Prostate gland (tissue), 2 donors: ENCODE measurements around the gene POGLUT2. TPM values are rescaled to one million over a fixed set of nuclear protein-coding genes. Genes with fewer than 3 reads are reported as not detected.
"Not testable (repeated sequence)": the region's sequence is repeated elsewhere in the genome, so short reads cannot be mapped to it uniquely, and the experiment has no call there.

Experiments
- DNase-seq: peaks from one replicate; pipeline ENCODE4 v3.0.0-alpha.2; 2019; ENCODE audit warnings: low spot score
- H3K27ac ChIP-seq, 2 donors: fragments of 200-600 bp; sonication (generic); 2 replicates each; pipeline ENCODE4 v1.5.1; 2017 to 2019
- H3K27me3 ChIP-seq: fragments of 200-600 bp; sonication (generic); replicated peaks from 2 replicates; pipeline ENCODE4 v1.5.1; 2019; ENCODE audit not compliant: insufficient read depth
- H3K36me3 ChIP-seq, 2 donors: fragments of 200-600 bp; sonication (generic); 1 replicate in 1 of 2; 2 replicates in 1 of 2; pipeline versions ENCODE4 v1.5.1 to v1.8.1; 2017 to 2019
- H3K4me1 ChIP-seq: fragments of 200-600 bp; sonication (generic); replicated peaks from 2 replicates; pipeline ENCODE4 v1.5.1; 2019
- H3K4me3 ChIP-seq, 2 donors: fragments of 200-600 bp; sonication (generic); 2 replicates each; pipeline ENCODE4 v1.5.1; 2017 to 2019
- H3K9me3 ChIP-seq: fragments of 200-600 bp; sonication (generic); 2 replicates; pipeline ENCODE4 v1.5.1; 2017
- POLR2A ChIP-seq: fragments of 450-650 bp; IDR thresholded peaks from one replicate; pipeline ENCODE4 v1.6.1; 2016; ENCODE audit warnings: antibody characterized with exemption, mild to moderate bottlenecking
- POLR2AphosphoS5 ChIP-seq: sonication (generic); formaldehyde crosslinking; IDR thresholded peaks from one replicate; pipeline ENCODE4 v1.6.1; 2017; ENCODE audit warnings: antibody characterized with exemption
- WGBS: methylation state at CpG from one replicate; pipeline ENCODE4 v1.1.5; 2018; 5-methylcytosine and 5-hydroxymethylcytosine counted together
- intact Hi-C: fragments of 100-400 bp; cut with DNase I; formaldehyde crosslinking; loops from one replicate; pipeline ENCODE4 v1.14.2; 2022
- total RNA-seq, 2 donors: library from RNA; depleted of rRNA; stranded (reverse); fragments of >200 nt; gene quantifications; one replicate each; pipeline ENCODE4 v1.1.0, GENCODE V29; 2016
- TF ChIP-seq, protein P1 (sequence below), 4 experiments: fragments of 200-600 bp in 2 of 4; fragments of 450-650 bp in 2 of 4; sonication (generic) in 2 of 4; IDR thresholded peaks; 1 replicate in 3 of 4; 2 replicates in 1 of 4; pipeline ENCODE4 v1.5.1; 2016 to 2019; ENCODE audit warnings: antibody characterized with exemption in 4 of 4, mild to moderate bottlenecking in 2 of 4, moderate library complexity in 2 of 4

The POGLUT2 gene
- total RNA-seq, 2 donors from 2014 or later: 3.9 to 4.0 TPM

DNA sequence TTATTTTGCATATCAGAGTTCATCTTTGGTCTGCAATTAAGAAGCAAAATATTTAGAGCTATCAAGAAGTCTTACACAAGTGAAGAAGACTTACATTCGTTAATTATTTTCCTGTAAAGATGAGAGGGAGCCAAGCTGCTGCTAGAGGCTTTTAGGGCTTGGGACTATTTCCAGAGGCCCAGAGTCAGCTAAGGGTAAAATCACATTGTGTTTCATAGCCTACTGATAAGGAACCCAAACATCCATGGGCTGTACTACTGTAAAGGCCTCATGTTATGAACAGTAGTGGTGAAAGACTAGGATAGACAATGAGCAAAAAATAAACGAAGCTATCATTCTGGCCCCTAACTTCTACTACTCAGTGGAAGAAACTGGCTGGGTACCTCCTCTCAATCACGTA, 14.3 kb downstream of the POGLUT2 start:
- no peak overlapping the region for H3K4me3 ChIP-seq
- TF ChIP-seq, protein P1, sequence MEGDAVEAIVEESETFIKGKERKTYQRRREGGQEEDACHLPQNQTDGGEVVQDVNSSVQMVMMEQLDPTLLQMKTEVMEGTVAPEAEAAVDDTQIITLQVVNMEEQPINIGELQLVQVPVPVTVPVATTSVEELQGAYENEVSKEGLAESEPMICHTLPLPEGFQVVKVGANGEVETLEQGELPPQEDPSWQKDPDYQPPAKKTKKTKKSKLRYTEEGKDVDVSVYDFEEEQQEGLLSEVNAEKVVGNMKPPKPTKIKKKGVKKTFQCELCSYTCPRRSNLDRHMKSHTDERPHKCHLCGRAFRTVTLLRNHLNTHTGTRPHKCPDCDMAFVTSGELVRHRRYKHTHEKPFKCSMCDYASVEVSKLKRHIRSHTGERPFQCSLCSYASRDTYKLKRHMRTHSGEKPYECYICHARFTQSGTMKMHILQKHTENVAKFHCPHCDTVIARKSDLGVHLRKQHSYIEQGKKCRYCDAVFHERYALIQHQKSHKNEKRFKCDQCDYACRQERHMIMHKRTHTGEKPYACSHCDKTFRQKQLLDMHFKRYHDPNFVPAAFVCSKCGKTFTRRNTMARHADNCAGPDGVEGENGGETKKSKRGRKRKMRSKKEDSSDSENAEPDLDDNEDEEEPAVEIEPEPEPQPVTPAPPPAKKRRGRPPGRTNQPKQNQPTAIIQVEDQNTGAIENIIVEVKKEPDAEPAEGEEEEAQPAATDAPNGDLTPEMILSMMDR (IDR thresholded peaks at IDR 0.05): no peak
- WGBS: 82% methylated on average over 3 of the region's 3 CpGs
- H3K4me1 ChIP-seq: no peaks in the 10 kb centered on the region
- intact Hi-C loops: no loop called here
- H3K36me3 ChIP-seq: no peaks in the 10 kb centered on the region
- H3K9me3 ChIP-seq: no peaks in the 10 kb centered on the region
- no peaks in the 10 kb centered on the region for H3K27me3 ChIP-seq
- DNase-seq: no peak
- no peak overlapping the region for H3K27ac ChIP-seq

DNA sequence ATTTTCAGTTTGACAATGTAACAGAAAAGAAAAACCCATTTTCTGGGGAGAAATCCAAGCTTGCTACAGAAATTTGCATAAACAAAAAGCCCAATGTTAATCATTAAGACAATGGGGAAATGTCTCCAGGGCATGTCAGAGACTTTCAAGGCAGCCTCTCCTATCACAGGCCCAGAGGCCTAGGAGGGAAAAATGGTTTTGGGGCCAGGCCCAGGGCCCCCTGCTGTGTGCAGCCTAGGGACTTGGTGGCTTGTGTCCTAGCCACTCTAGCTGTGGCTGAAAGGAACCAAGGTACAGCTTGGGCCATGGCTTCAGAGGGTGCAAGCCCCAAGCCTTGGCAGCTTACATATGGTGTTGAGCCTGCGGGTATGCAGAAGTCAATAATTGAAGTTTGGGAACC, 17.2 kb downstream of the POGLUT2 start:
- H3K4me3 ChIP-seq: no peak overlapping the region
- H3K27me3 ChIP-seq: no peaks in the 10 kb centered on the region
- TF ChIP-seq, protein P1 (IDR thresholded peaks at IDR 0.05): no peak
- TF ChIP-seq POLR2A: no peak
- no peak for TF ChIP-seq POLR2AphosphoS5
- no peak overlapping the region for H3K27ac ChIP-seq
- H3K4me1 ChIP-seq: no peaks in the 10 kb centered on the region
- WGBS: 100% methylated on average over 1 of the region's 1 CpG
- H3K9me3 ChIP-seq: no peaks in the 10 kb centered on the region
- intact Hi-C loops: no loop called here
- no peak for DNase-seq
- H3K36me3 ChIP-seq: no peaks in the 10 kb centered on the region

DNA sequence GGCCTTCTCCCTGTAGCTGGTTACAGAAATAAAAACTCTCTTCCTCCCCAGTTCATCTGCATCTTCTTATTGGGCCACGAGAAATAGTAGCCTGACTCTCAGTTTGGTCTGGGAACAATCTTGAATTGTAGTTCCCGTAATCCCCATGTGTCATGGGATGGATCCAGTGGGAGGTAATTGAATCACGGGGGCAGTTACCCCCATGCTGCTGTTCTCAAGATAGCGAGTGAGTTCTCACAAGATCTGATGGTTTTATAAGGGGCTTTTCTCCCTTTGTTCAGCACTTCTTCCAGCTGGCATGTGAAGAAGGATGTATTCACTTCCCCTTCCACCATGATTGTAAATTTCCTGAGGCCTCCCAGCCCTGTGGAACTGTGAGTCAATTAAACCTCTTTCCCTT, 18.1 kb downstream of the POGLUT2 start:
- DNase-seq, H3K9me3 ChIP-seq, H3K4me3 ChIP-seq, H3K4me1 ChIP-seq, H3K27ac ChIP-seq, H3K36me3 ChIP-seq, H3K27me3 ChIP-seq, intact Hi-C loops: not testable (repeated sequence)
- WGBS: 77% methylated on average over 4 of the region's 4 CpGs

DNA sequence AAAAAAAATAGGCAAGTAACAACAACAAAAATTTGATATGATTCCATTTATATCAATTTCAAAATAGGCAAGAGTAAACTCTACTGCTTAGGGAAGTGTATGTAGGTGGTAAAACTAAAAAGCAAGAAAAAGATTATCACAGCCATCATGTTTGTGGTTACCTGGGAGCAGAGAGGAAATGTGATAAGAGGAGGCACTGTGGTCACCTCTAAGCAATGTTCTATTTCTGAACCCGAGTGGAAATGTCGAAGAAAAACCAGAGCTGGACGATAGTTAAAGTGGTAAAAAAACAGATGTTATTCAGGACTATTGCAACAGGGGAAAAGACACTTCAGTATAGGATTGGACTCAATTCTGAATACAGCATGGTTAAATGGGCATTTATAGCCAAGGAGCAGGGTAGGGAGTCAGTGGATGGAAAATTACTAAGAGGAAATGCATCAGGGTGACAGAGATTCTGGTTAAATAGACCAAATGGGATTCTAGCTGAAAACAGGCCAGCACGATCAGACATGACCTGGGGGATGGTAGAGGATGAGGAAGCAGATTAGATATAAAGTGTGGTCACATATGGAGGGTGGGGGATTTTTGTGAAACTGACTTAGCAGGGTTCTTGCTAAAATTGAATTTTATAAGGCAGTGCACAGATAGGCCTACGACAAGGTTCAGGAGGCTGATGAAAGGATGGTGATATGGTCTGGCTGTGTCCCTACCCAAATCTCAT, 19.2 kb downstream of the POGLUT2 start:
- Histone ChIP-seq H3K9me3 (no peaks in the 10 kb centered on the region), H3K36me3 (no peaks in the 10 kb centered on the region), H3K27ac (no peak overlapping the region), H3K4me1 (no peaks in the 10 kb centered on the region), H3K4me3 (no peak overlapping the region), H3K27me3 (no peaks in the 10 kb centered on the region)
- intact Hi-C loops: no loop called here
- no peak for DNase-seq
- WGBS: 77% methylated on average over 5 of the region's 5 CpGs
- TF ChIP-seq POLR2AphosphoS5 (no peak), POLR2A (no peak)
- TF ChIP-seq, protein P1 (IDR thresholded peaks at IDR 0.05): no peak

DNA sequence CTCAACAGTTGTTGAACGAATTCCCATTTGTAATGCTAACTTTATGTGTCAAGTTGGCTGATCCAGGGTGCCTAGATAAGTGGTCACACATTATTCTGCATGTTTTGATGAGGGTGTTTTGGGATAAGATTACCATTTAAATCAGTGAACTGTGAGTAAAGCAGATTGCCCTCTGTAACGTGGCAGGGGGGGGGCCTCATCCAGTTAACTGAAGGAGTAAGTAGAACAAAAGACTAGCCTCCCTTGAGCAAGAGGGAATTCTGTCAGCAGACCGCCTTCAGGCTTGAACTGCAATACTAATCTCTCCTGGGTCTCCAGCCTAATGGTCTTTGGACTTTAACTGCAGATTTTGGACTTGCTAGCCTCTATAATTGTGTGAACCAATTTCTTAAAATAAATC, 21.0 kb downstream of the POGLUT2 start:
- no peaks in the 10 kb centered on the region for H3K27me3 ChIP-seq
- no peak for DNase-seq
- intact Hi-C loops: no loop called here
- TF ChIP-seq POLR2A (no peak), POLR2AphosphoS5 (no peak)
- TF ChIP-seq, protein P1 (IDR thresholded peaks at IDR 0.05): no peak
- 90% methylated on average over 3 of the region's 3 CpGs for WGBS
- no peaks in the 10 kb centered on the region for H3K4me1 ChIP-seq
- no peak overlapping the region for H3K4me3 ChIP-seq
- H3K36me3 ChIP-seq: no peaks in the 10 kb centered on the region
- H3K27ac ChIP-seq: no peak overlapping the region
- no peaks in the 10 kb centered on the region for H3K9me3 ChIP-seq
